Mucosa of gallbladder (tissue), 1 donor: ENCODE data around the gene SLX4. TPM values are rescaled to one million over a fixed set of nuclear protein-coding genes. Genes with fewer than 3 reads are reported as not detected.

ENCODE experiments used
- DNase-seq: peaks from one replicate; pipeline ENCODE4 v3.0.0-alpha.2; 2020; ENCODE audit warnings: low spot score
- total RNA-seq: library from RNA; stranded (reverse); gene quantifications from one replicate; pipeline ENCODE4 v1.2.1, GENCODE V29; 2021
- donor health status: DM: no; HTN: no; CAD: no.

SLX4 gene
- total RNA-seq, 1 donor from 2014 or later: 6.8 TPM

DNA sequence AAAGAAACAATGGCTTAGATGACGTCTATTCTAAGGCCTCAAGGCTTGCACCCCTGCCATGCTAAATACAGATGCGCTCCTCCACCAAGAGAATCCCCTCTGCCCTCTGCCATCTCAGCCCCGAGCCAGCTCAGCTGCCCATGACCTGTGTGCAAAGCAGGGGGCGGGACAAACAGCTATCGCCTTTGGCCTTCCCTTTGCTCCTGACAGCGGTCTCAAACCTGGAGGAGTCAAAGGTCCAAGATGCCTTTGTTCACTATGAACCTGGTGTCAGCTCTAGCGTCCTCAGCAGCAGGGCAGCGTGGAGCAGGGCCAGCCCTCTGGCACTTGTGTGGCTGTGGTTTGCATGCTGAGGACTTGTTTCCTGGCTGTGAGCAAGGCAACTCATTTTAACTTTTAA lies 12.3 kb downstream of the SLX4 start:
- no peak for DNase-seq

DNA sequence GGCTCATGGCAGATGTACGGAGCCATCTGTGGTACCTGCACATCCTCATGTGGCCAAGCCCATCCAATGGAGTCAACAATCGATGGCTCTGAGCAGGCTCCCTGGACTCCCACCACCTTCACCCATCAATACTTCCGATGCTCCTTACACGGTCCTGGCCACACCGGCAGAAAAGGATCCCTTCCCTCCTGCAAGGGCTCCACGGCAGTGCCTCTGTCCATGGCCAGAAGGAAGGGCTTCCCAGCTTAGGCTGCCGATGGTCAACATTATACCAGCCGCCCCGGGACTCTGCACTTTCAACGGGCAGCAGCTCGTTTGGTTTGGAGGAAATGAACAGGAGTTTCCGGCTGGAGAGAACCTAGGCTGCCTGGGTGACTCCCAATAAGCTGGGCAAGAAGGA lies 13.2 kb downstream of the SLX4 start:
- DNase-seq: no peak

DNA sequence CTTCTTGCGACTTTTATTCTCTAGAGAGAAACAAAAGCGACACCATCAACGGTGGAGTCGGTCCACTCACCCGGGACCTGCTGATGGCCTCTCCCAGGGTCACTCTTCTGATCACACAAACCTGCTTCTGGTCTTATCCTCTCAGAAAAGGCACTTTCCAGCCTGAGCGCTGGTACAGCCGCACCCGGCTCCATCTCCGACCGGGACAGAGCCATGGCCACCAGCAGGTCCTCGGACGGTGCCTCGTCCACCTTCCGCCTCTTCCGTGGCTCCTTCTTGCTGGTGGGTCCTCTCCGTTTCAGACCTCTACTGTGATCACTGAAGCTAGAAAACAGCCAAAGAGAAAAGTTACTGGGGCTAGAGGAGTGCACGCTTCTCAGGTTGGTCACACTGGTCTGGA lies 13.7 kb downstream of the SLX4 start:
- no peak for DNase-seq

DNA sequence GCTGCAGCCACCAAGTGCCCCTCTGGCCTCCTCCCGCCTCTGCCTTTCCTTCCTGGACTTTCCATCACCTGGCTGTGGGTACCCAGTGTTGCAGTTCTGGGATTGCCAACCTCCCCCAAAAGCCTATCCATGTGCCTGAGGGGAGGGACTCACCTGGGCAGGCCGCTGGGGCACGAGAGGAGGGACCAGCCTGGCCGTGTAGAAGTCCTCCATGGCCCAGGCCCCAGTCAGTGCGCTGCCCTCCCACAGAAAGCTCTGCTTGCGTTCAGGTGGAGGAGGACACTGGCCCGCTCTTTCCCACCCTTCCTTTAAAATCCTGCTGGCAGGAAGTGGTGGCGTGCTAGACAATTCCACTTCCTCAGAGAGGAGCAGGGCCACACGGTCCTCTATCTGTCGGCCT lies 14.2 kb downstream of the SLX4 start:
- no peak for DNase-seq

DNA sequence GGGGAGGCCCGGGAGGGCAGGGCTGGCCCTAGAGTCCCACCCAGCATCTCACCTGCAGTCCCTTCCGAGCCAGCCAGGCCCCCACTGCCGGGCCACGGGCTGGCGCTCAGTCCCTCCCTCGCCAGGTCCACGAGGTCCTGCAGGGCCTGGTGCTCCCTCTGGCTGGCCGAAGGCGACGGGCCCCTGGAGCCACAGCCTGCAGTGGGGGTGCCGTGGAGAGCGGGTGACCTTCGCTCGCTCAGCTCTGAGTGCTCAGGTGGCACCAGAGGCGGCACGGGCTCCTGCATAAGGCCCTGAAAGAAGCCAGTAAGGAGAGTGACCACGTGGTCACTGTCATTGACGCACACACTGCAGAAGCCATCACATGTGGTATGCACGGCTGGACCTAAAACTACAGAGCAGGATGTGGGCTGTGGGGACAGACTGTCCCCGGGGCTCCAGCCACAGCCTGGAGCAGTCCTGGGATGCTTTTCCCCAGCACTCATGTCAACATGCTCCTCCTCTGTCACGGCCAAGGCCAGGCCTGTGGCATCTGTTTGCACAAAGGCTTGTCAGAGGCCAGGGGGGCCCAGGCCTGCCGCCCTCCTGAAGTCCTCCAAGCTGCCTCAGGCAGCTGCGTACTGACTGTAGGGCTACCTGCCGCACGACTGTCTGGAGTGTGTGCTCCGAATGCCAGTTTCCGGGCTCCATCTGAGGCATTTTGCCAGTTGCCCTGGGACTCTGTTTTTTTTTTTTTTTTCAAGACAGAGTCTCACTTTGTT lies 15.1 kb downstream of the SLX4 start:
- no peak for DNase-seq

DNA sequence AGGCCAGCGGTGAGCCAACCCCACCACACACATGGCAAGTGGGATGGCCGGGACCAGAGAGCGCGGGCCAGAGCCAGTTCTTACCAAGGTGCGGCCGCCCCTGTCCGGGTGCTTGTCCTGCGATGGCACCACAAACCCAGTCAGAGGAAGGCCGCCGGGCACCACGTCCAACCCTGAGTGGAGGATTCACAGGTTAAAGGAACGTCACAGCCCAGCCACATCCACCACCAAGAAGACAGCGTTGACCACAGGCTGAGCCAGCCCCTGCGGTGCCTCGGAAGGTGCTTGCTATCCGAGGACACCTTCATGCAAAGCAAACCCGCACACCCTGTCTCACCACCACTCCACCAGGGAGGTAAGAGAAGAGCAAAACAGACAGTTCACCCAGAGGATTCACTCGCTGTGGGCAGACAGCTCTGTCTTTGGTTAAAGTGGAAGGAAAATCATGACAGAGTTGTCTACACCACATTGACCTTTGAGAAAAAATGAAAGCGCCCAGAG lies 15.8 kb downstream of the SLX4 start:
- DNase-seq: no peak

DNA sequence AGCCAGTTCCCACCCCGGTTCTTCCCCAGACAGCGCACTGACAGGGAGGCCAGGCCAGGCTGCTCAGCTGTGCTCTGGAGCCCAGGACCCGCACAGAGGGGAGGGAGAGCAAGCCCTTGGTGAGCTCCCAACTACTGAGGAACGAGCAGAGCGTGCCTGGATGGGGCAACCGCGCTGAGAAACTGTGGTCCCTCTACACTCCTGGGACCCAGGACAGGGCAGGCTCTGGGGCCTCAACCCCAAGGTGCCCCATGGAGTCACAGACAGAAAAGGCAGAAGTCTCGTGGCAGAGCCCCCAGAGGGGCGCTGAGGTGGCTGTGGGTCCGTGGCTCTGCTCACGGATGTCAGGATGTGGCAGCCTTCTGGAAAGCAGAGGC lies 16.3 kb downstream of the SLX4 start:
- DNase-seq: no peak

DNA sequence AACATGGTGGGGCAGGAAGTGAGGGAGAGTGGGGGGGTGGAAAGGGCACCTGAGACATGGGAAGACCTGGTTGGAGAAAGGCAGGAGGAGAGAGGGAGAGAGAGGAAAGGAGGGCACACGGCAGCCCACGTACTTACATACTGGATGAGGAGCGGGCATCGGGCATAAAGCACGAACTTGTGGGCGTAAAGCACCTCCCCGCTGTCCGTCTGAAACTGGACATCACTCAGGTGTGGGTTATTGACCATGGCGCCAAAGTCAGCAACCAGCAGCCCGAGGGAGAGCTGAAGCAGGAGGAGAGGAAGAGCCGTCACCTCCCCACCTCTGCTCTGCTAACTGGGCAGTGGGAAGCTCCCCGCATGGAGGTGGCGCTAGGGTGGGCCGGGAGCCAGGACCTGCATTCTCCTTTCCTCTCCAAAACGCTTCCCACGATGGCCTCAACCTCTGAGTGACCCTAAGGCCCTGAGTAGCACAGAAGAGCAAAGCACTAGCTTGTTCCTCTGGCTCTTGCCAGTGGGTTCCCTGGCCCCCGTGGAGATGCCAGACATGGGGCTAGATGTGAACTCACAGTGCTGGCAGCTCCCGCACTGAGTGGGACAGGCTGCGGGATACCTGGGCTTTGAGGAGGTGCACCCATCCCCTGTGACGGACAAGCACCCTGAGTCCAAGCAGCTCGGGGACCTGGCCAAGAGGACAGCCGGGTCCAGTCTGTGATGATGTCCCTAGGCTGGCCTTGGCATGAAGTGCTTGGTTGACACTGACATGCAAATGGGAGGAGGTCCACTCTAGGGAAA lies 16.9 kb downstream of the SLX4 start:
- no peak for DNase-seq

DNA sequence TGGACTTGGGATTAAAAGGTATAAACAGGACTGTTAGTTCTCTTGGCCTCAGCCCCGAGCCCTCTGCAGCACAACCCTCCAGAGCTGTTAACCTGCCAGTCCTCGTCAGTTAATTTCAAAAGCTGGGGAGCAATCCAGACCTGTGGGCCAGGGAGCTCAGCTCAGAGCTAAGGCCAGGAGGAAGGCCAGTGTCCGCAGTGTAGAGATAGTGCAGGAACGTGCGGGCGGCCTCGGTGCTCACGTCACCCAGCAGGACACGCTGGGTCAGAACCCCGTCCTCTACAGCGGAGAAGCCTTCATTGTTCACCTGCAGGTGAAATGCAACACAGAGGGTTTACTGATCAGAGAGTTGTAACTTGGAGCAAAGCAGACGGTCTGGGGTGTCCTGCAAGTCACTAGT lies 18.8 kb downstream of the SLX4 start:
- DNase-seq: no peak

DNA sequence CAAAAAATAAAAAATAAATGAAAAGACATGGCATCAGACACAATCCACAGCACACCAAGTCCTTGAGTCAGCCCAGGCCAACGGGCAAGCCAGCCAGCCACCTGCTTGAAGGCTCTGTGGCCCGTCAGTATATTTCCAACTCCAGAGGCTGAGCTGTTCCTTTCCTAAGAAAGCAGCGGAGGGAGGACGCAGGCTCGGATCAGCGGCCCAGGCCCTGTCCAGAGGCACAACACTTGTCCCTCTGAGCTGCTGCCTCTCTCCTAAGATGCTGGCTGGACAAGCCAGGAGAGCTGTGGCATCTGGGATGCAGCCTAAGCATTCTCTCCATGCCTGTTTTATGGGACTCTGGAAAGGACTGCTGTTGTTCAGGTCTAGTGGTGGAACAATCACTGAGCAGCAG lies 19.4 kb downstream of the SLX4 start:
- DNase-seq: no peak

DNA sequence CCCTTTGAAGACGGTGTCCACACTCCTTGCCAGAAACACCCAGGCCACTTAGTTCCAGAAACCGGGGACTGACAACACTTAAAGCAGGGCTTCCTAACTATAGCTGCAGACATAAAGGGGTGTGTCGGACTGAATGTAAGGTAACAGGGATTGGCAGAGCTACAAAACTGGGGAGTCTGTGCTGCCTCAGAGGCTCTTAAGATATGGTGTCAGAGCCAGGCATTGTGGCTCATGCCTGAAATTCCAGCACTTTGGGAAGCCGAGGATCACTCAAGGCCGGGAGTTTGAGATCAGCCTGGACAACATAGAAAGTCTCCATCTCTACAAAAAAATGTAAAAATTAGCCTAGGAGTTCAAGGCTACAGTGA lies 20.0 kb downstream of the SLX4 start:
- no peak for DNase-seq

DNA sequence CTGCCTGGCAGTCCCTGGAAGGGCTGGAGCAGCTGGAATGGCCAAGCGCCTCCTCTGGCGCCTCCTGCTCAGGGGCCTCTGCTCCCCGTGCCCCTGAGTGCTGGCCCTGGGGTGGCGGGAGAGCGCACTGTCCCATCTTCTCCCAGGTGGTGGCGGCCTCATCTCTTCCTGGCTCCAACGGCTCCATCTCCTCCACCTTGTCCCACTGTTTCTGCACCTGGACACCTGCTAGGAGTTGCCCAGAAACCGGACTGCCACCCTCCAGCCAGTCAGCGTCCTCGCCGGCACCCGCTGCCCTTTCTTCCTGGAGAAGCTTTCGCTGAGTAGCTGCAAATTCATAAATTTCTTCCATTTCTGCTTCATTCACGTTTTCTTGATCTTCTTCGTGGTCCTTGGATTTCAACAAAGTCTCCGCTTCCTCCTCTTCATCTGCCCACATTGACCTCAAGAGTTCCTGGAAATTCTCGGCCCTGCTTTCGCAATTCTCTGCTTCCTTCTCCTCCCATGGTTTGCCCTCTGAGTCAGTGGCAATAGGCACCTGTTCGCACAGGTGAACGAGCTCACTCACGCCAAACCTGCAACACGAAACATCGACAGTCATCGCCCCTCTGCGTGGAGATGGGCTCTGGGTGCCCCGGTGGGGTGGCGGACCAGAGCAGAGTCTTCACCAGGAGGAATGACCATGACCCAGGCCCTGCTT lies 20.5 kb downstream of the SLX4 start:
- no peak for DNase-seq

DNA sequence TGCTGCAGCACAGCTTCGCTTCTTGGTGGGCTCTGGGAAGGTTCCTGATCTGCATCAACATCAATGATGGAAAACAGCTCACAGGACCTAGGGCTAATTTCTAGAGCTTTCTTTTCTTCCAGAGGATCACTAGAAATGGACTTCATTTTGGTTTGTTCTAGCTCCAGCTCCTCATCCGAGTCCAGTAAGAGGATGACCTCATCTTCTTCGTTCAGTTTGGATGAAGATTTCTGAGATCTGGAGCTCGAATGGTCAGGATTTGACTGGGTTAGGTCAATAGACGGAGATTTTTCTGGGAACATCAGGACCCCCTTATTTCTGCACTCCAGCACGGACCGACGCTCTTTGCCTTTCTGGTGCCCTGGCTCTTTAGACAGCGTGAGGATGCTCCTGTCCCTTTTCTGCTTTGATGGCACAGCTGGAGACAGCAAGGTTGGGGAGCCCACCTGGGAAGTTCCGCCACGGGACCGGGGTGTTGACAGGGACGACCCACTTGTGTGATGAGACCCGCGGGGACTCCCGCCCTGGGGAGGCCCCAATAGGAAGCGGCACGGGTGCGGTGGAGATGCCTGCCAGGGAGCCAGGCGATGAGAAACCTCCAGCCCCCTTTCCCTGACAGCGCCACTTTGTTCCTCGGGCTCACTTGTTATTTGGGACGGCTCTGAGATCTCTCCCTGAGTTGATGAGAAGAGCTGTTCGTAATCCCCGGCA lies 21.3 kb downstream of the SLX4 start:
- no peak for DNase-seq

DNA sequence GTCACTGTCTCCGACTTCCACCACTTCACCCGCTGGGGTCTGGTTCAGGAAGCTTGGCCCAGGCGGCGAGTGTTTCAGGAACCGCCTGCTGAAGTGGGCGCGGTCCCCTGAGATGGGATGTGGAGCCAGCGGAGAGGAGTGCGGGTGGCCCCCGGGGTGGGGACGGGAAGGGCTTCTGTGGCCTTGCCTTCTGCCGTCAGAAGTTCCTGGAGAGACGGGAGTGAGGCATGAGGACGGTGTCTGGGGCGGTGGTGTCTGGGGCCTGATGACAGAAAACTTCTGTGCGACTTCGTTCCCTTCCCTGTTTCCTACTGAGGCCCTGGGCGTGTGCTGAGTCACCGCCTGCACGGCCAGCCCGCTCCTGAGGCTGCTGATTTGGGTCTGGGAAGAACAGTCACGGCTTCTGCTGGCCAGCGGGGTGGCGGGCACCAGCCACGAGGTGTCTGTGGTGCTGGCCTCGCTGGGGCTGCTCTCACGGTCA lies 21.9 kb downstream of the SLX4 start:
- DNase-seq: no peak

DNA sequence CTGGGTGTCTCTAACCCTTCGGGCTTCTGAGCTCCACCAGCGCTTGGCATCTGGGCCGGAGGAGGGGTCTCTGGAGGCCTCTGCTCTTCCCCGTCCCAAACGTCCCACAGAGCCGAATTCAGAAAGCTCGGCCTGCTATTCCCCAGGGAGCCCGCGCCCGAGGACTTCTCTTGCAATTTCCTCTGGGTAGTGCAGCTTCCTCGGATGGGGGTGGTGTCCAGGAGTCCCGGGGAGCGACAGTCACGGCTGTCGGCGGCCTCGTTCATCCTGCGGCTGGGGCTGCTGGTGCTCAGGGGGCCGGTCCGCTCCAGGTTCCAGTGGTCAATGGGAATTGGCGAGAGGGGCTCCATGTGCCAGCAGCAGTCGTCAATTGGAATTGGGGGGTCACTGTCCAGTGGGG lies 22.4 kb downstream of the SLX4 start:
- DNase-seq: no peak

DNA sequence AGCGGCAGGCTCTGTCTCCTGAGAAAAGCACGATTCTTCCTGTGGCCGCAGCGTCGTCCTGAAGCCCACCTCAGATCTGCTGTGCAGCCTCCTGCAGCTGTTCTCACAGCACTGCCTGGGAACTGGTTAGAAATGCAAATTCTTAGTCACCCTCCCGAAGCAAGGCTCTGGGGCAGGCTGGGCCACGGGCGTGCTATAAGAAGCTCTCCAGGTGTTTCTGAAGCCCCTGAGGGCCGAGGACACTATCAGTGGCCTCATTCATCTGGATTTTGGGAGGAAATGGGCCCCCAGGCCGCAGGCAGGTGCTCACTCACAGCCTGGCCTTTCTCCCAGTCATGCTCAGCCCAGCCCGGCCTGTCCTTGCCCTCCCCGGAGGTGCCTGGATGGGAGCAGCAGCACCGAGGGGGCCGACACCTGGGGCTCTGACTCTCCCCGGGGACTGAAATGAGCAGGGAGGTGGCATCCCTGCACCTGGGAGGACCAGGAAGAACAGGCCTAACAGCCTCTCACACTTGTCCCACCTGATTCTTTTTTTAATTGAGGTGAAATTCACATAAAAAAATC lies 23.8 kb downstream of the SLX4 start:
- no peak for DNase-seq

DNA sequence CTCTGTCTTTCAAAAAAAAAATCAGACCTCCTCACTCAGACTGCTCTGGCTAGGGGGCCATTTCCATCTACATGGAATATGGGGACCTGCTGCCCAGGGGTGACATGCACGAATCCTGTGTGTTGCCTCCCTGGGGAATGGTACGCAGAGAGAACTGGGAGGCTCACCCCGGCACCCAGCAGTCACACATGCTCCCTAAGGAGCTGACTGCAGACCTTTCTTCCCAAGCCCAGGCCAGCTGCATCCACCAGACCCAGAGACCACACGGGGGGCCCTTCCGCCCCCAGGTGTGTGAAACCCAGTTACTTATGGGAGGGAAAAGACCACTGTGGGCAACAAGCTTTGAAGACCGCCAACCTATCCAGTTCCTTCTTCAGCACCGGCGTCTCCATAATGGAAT lies 27.0 kb downstream of the SLX4 start:
- no peak for DNase-seq

DNA sequence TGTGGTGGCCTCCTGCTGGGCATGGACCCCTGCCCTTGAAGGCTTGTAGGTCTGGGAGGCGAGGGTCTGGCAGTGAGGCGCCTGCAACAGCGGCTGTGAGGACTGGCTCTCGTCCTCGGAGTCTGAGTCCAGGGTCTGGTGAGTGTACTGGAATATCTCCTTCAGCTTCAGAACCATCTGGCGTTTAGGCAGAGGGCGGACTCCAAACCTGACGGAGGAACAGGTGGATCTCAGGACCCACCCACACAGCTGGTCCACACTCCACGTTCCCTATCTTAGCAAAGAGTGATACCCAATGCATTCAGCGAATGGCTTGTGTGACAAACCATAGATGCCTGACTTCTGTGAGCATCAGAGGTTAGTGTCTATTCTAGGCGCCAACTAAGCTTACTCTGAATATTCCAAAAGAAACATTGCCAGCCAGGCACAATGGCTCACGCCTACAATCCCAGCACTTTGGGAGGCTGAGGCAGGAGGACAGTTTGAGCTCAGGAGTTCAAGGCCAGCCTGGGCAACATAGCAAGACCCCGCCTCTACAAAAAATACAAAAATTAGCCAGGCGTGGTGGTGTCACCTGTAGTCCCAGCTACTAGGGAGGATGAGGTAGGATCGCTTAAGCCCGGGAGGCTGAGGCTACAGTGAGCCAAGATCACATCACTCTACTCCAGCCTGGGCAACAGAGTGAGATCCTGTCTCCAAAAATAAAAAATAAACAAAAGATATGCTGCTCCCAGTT lies 27.9 kb downstream of the SLX4 start:
- DNase-seq: no peak

DNA sequence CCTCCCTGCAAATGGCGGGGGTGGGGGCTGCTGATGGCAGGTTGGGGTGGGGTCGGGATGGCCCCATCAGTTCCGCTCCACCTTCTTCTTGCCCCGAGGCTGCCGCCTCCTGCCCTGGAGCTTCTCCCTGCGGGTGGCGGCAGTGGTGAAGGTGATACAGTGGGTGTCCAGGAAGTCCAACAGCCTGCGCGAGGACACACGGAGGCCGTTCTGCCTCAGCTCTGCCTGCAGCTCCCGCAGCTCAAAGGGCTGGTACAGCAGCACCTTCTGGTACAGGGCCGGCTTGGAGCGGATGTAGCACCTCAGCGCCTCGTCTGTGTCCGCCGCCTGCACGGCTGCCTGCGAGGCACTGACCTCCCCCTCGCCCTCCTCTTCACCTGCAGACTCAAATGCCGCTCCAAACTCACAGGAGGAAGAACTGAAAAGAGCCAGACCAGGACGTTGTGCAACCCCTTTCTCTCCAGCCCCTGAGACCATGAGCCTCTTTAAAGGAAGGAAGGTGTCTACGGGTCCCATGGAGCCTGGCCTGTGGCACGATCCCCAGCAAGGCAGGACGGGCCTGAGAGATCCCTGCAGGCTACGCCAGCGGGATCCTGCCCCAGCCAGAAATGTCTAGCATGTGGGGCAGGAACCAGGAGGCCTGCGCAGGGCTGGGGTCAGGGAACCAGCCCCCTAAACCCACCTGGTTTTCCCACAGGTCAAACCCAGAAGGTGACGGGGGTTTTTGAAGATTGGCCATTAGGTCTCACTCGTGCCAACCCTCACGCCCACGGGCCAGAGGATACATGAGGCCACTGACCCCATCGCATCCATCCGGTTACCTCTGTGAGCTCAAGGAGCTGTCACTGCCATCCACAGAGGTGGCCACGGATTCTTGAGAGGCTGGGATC lies 28.9 kb downstream of the SLX4 start:
- no peak for DNase-seq

DNA sequence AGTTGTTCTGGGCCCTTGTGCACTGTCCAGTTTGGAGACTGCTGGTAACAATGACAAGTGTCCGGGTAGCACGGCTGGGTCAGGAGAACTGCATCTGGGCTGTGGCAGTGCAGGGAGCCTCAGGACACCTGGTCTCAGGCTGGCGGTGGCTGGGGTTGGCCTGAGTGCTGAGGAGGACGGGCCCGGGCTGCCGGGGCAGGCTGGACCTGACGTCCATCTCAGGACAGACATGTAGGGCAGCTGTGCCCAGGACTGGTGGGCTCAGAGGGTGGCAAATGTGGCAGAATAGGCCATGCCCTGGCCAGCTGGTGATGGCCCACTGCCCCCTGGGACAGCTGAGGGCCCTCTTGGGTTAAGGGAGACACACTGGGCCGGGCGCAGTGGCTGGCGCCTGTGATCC lies 30.0 kb downstream of the SLX4 start:
- no peak for DNase-seq
